Hepatic stellate cell (primary cell): ENCODE data around the gene TAF11L10.
"Not testable (repeated sequence)": the region's sequence is repeated elsewhere in the genome, so short reads cannot be mapped to it uniquely, and the experiment has no call there.

Experiments
- DNase-seq: peaks from one replicate; pipeline ENCODE4 v3.0.0; 2011; ENCODE audit warnings: low spot score

TAF11L10 gene

GRCh38 chr5:17597728-17598127, at the start of gene TAF11L10:
Gene TAF11L10 (minus strand): TSS chr5:17597828.
- DNase-seq, result not testable (repeated sequence)

- DNase-seq, result no peak
Observed at GRCh38 chr5:17634160-17634559, 36.5 kb upstream of the TAF11L10 start, which contains the start of gene TAF11L14. Gene TAF11L14 (plus strand): TSS chr5:17634460.

- not testable (repeated sequence) for DNase-seq
Observed at GRCh38 chr5:17631788-17632187, 34.2 kb upstream of the TAF11L10 start, which contains the start of gene TAF11L13. Gene TAF11L13 (plus strand): TSS chr5:17632088.

DNA sequence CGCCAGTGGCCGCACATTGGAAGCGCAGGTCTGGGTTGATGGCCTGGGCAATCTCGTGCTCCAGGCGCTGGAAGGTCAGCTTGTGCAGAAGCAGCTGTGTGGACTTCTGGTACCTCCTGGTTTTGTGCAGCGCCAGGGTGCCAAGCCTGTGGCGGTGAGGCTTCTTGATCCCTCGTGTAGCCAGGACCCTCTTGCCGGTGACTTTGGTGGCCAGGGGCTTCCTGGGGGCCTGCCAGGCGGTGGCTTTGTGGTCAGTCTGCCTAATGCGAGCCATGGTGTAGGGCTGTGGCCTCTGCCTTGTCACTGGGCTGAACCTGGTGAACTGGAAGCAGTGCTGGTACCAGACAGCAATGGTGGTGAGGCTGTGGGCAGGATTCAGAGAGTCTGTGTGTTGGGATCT, 28.1 kb upstream of the TAF11L10 start:
- no peak for DNase-seq

DNA sequence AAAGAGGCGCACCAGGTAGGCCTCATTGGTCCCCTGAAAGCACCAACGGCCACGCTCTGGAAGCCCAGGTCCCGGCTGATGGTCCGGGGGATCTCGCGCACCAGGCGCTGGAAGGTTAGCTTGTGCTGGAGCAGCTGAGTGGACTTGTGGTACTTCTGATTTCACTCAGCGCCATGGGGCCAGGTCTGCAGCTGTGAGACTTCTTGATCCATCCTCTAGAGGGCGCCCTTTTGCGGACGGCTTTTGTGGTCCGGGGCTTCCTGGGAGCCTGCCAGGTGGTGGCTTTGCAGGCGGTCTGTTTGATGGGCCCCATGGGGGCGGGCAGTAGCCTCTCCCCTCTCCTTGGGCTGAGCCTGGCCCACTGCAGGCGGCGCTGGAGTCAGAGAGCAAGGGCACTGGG, 23.0 kb upstream of the TAF11L10 start:
- no peak for DNase-seq

DNA sequence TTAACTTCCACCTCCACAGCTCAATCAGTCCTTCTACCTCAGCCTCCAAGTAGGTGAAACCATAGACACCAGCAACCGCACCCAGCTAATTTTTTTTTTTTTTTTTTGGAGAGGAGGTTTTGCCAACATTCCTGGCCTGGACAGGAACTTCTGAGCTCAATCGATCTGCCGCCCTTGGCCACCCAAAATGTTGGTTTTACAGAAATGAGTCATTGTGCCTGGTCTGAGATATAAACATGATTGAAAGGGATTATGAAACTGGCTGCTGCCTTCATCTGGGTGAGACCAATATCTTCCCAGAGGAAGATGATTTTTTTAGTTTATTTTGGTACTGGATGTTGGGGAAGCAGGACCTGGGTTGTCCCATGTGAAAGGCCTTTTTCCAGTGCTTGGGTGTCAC, 21.7 kb upstream of the TAF11L10 start:
- DNase-seq, result no peak

GRCh38 chr5:17614872-17615605, 17.4 kb upstream of the TAF11L10 start:
- no peak for DNase-seq

GRCh38 chr5:17610092-17610491, 12.5 kb upstream of the TAF11L10 start, which contains the start of gene TAF11L12:
Gene TAF11L12 (plus strand): TSS chr5:17610392.
- DNase-seq, result not testable (repeated sequence)

DNA sequence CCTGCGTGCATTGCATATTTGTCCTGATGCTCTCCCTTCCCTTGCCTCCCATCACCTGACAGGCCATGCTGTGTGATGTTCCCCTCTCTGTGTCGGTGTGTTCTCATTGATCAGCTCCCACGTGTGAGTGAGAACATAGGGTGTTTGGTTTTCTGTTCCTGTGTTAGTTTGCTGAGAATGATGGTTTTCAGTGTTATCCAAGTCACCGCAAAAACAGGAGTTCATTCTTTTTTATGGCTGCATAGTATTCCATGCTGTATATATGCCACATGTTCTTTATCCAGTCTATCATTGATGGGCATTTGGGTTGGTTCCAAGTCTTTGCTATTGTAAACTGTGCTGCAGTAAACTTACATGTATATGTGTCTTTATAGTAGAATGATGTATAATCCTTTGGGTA, 9.8 kb upstream of the TAF11L10 start:
- not testable (repeated sequence) for DNase-seq

GRCh38 chr5:17604951-17605350, 7.3 kb upstream of the TAF11L10 start:
- DNase-seq, result no peak

DNA sequence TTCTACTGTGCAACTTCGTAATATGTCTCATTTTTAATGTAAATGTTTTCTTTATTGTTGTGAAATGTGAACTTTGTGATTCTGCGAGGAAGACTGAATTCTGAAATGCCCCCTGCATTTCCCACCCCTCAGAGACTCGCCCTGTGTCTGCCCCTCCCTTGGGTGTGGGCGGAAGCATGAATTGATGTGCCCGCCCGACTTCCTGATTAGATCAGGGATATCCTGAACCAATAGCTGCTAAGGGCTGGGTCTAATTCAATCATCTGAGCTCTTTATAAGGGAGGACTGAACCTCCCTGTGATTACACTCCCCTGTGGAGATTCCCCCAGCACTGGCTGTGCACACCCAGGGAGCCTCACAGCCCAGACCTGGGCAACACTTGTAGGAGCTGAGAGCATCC, 6.3 kb upstream of the TAF11L10 start, which contains the start of gene TAF11L11:
Gene TAF11L11 (plus strand): TSS at position 304 of the 400 bp plus-strand sequence.
- not testable (repeated sequence) for DNase-seq

- not testable (repeated sequence) for DNase-seq
Observed at GRCh38 chr5:17594255-17594654, 3.4 kb downstream of the TAF11L10 start, which contains the start of gene TAF11L9. Gene TAF11L9 (minus strand): TSS chr5:17594394.

DNA sequence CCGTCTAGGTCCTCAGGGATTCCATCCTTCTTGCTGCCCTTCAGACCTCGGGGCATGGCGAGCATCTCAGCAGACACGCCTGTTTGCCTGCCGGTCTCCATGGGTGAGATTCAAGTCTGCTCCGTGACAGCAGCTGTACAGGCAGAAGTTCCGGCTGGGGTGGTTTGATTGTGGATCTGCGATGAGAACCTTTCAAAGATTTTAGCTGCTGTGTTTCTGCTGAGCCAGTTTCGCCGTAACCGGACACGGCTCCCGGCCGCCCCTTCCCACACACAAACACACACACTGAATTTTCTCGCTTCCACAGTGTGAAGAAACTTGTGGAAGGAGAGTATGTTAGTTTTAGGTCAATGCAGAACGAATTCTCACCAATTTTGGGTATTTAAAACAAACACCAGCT, 6.8 kb downstream of the TAF11L10 start, which contains the start of gene TAF11L8:
Gene TAF11L8 (minus strand): TSS at position 101 of the 400 bp plus-strand sequence.
- DNase-seq, result not testable (repeated sequence)

- DNase-seq, result not testable (repeated sequence)
Observed at GRCh38 chr5:17585658-17586057, 12.0 kb downstream of the TAF11L10 start, which contains the start of gene TAF11L7. Gene TAF11L7 (minus strand): TSS chr5:17585758.
